ENCODE results near the gene HILPDA. TPM values are rescaled to one million over a fixed set of nuclear protein-coding genes. Genes with fewer than 3 reads are reported as not detected.

HILPDA gene
- total and polyA plus RNA-seq, 9 of the 15 experiments (the other 6 are each of a cell fraction or from before 2014, with no cell fraction given): 8.3 to 71.8 (median 23.5) TPM

DNA sequence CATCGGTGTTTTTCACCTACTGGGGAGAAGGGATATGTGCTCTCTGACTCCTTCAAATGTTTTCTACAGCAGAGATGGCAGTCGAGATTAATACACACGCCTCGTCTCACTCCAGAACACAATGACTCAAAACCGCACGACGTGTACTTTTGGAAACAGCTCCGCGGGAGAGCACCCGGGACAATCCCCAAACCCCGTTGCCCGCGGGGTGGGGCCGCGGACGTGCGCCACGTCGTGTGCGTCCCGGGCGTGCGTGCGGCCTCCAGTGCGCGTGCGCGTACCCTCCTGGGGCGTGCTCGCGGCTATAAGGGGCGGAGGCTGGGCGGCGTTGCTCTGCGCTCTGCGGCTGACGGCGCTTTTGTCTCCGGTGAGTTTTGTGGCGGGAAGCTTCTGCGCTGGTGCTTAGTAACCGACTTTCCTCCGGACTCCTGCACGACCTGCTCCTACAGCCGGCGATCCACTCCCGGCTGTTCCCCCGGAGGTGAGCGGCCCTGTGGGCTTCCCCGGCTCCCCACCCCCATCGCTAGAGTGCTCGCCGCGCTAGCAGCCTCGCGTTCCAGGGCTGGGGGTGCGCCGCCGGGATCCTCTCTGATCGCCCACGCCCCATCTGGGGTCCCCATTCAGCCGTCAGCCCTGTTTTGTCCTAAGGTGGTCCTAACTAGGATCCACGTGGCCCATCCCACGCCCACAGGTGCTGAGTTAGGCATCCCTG lies at the start of gene HILPDA (continued):
- TF ChIP-seq PRDM10 (IDR thresholded peaks at IDR 0.05; ENCODE audit: partially characterized antibody) (no peak), RCOR1 (IDR thresholded peaks at IDR 0.05; ENCODE audit: borderline replicate concordance in 1 of 2, low read depth in 2 of 2, low read length in 2 of 2) (peak in 1 of 2 experiments; percentile 80; a peak in 2 of 4 replicates), ZNF197 (CRISPR knock-in tag; IDR thresholded peaks at IDR 0.05; ENCODE audit: low read depth) (no peak), ZC3H11A (IDR thresholded peaks at IDR 0.05; ENCODE audit: low read depth, low read length) (0 out of 2 replicates have a peak, but pooled peaks have one; percentile 79), CREB5 (CRISPR knock-in tag; IDR thresholded peaks at IDR 0.05) (no peak), ZNF778 (CRISPR knock-in tag; IDR thresholded peaks at IDR 0.05) (no peak), MNT (conservative IDR thresholded peaks at IDR 0.05) (peak; percentile 88 to 95), PURB (CRISPR knock-in tag; IDR thresholded peaks at IDR 0.05; ENCODE audit: low read depth) (no peak), EGR1 (conservative IDR thresholded peaks at IDR 0.05) (peak; percentile 37)
- TF ChIP-seq, protein P1, sequence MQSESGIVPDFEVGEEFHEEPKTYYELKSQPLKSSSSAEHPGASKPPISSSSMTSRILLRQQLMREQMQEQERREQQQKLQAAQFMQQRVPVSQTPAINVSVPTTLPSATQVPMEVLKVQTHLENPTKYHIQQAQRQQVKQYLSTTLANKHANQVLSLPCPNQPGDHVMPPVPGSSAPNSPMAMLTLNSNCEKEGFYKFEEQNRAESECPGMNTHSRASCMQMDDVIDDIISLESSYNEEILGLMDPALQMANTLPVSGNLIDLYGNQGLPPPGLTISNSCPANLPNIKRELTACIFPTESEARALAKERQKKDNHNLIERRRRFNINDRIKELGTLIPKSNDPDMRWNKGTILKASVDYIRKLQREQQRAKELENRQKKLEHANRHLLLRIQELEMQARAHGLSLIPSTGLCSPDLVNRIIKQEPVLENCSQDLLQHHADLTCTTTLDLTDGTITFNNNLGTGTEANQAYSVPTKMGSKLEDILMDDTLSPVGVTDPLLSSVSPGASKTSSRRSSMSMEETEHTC (IDR thresholded peaks at IDR 0.05): no peak

All from K562 (cell line).